Ovary (tissue), 3 donors: Measurements from ENCODE around the gene CDKN1B.

ENCODE experiments used
- CTCF ChIP-seq, 3 donors: fragments of 450-650 bp in 2 of 3; fragments of 200-600 bp in 1 of 3; IDR thresholded peaks; one replicate each; pipeline versions ENCODE4 v1.5.1 to v1.8.0; 2016 to 2022; ENCODE audit warnings: antibody characterized with exemption in 3 of 3, mild to moderate bottlenecking in 1 of 3
- POLR2A ChIP-seq: fragments of 450-650 bp; IDR thresholded peaks from one replicate; pipeline ENCODE4 v1.6.1; 2017; ENCODE audit warnings: antibody characterized with exemption, mild to moderate bottlenecking, moderate library complexity
- donor health status: DM: no; HTN: no; CAD: no.

- TF ChIP-seq POLR2A: peak; percentile 87
- peak in 1 of 3 donors; percentile 42 for TF ChIP-seq CTCF (IDR thresholded peaks at IDR 0.05)
These were observed 8.2 kb downstream of the CDKN1B start for GRCh38 chr12:12725086-12725955.
